ENCODE results near the gene PALD1.
A peak's percentile ranks its signal among the peaks of the same experiment; 100 is the strongest.

PALD1 gene

DNA sequence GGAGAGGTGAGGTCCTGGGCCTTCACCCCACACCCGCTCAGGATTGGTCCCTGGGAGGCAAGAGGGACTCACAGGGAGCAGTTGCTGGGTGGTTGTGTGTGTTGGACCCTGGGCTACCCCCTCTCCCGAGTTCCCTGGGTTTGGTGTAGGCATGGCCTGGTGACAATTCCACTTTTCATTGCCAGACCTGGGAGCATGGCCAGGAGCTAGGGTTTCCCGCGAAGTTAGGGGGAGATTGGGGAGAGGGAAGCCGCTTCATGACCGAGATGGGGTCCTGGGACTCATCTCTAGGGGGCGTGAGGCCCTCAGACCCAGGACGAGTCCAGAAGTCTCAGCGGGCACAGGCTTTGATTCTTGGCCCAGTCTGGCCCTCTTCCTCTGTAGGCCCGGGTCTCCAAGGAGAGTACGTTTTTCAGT, 606 bp downstream of the PALD1 start:
- in situ Hi-C loops (cut with HindIII; ENCODE audit: low pct_ligation_motif_present, low sequenced_read_pairs): no loop called here
- Histone ChIP-seq H3K4me3 (ENCODE audit: low read depth, low read length) (peak overlapping the region; percentile 54), H3K36me3 (replicated peaks) (no peaks in the 10 kb centered on the region), H3K27ac (no peak overlapping the region), H3K27me3 (replicated peaks) (no peaks in the 10 kb centered on the region)
- no peak for DNase-seq
- TF ChIP-seq, protein P1, sequence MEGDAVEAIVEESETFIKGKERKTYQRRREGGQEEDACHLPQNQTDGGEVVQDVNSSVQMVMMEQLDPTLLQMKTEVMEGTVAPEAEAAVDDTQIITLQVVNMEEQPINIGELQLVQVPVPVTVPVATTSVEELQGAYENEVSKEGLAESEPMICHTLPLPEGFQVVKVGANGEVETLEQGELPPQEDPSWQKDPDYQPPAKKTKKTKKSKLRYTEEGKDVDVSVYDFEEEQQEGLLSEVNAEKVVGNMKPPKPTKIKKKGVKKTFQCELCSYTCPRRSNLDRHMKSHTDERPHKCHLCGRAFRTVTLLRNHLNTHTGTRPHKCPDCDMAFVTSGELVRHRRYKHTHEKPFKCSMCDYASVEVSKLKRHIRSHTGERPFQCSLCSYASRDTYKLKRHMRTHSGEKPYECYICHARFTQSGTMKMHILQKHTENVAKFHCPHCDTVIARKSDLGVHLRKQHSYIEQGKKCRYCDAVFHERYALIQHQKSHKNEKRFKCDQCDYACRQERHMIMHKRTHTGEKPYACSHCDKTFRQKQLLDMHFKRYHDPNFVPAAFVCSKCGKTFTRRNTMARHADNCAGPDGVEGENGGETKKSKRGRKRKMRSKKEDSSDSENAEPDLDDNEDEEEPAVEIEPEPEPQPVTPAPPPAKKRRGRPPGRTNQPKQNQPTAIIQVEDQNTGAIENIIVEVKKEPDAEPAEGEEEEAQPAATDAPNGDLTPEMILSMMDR (IDR thresholded peaks at IDR 0.05; ENCODE audit: low read depth, low read length, missing control alignments): peak; percentile 25

DNA sequence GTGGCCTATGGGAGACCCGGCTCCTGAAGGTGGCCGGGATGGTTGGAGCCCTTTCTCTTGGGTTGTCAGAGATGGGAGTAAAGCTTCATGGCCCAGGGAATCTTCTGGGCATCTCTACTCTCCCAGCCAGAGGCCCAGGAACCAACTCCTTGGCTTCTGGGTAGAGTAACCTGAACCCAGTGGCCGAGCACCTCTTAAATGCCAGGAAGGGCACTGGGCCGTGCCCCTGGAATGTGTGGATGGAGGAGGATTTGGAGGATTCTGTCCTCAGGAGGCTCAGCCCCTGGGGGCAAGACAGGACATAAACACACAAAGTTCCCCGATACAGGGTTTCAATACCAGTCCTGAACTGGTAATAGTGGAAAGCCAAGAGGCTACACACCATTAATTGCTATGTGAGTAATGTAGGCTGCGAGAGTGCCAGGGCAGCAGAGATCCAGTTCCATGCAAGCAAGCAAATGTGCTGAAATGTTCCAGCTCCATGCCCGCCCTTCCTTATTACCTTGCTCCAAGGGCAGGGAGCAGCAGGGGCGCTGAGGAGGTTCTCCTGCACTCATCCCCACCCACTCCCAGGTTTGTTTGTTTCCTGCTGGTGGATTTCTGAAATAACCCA, 1.2 kb downstream of the PALD1 start:
- DNase-seq: no peak
- no peak overlapping the region for H3K4me3 ChIP-seq (ENCODE audit: low read depth, low read length)

GRCh38 chr10:70480239-70480861, 1.8 kb downstream of the PALD1 start:
- no peak for DNase-seq
- no peaks in the 10 kb centered on the region for H3K36me3 ChIP-seq (replicated peaks)
- H3K27me3 ChIP-seq (replicated peaks): no peaks in the 10 kb centered on the region
- H3K27ac ChIP-seq: no peak overlapping the region
- no peak overlapping the region for H3K4me3 ChIP-seq (ENCODE audit: low read depth, low read length)
- in situ Hi-C loops (cut with HindIII; ENCODE audit: low pct_ligation_motif_present, low sequenced_read_pairs): no loop called here
- TF ChIP-seq, protein P1 (IDR thresholded peaks at IDR 0.05; ENCODE audit: low read depth, low read length, missing control alignments): no peak

More for the DNA sequence above, 1.2 kb downstream of the PALD1 start:
- no peaks in the 10 kb centered on the region for H3K27me3 ChIP-seq (replicated peaks)
- in situ Hi-C loops (cut with HindIII; ENCODE audit: low pct_ligation_motif_present, low sequenced_read_pairs): no loop called here
- TF ChIP-seq, protein P1 (IDR thresholded peaks at IDR 0.05; ENCODE audit: low read depth, low read length, missing control alignments): no peak
- no peak overlapping the region for H3K27ac ChIP-seq
- H3K36me3 ChIP-seq (replicated peaks): no peaks in the 10 kb centered on the region

DNA sequence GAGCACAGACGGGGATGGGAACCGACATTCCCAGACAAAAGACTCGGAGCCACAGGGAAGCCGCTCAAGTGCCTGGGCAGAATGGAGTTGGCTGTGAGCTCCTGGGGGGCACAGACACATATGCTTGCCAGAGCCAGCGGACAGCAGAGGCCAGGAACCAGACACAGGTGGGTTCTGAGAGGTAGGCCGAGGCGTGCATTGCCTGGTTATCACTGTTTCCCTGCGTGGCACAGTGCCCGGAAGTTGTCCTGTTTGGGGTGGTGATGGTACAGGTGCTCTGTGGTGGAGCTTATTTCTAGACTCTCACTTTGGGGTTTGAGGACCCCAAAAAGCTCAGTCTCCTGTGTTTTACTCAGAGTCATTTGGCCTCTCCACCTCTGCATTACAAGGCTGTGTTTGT, 2.5 kb downstream of the PALD1 start:
- in situ Hi-C loops (cut with HindIII; ENCODE audit: low pct_ligation_motif_present, low sequenced_read_pairs): no loop called here
- Histone ChIP-seq H3K36me3 (replicated peaks) (no peaks in the 10 kb centered on the region), H3K4me3 (ENCODE audit: low read depth, low read length) (no peak overlapping the region), H3K27me3 (replicated peaks) (no peaks in the 10 kb centered on the region), H3K27ac (no peak overlapping the region)
- DNase-seq: no peak
- TF ChIP-seq, protein P1 (IDR thresholded peaks at IDR 0.05; ENCODE audit: low read depth, low read length, missing control alignments): no peak

- Histone ChIP-seq H3K36me3 (replicated peaks) (no peaks in the 10 kb centered on the region), H3K27me3 (replicated peaks) (no peaks in the 10 kb centered on the region), H3K4me3 (ENCODE audit: low read depth, low read length) (no peak overlapping the region), H3K27ac (no peak overlapping the region)
- DNase-seq: no peak
- TF ChIP-seq, protein P1 (IDR thresholded peaks at IDR 0.05; ENCODE audit: low read depth, low read length, missing control alignments): no peak
- in situ Hi-C loops (cut with HindIII; ENCODE audit: low pct_ligation_motif_present, low sequenced_read_pairs): no loop called here
These were observed 3.4 kb downstream of the PALD1 start for GRCh38 chr10:70481831-70482530.

Data from brain microvascular endothelial cell (primary cell).